NCI-H510A (cell line): ENCODE data around the gene BCL2L1.
"Not testable (repeated sequence)": the region's sequence is repeated elsewhere in the genome, so short reads cannot be mapped to it uniquely, and the experiment has no call there.

Experiments
- DNase-seq: peaks from one replicate; lab custom pipeline; 2025; lab: John Stamatoyannopoulos, UW

Gene BCL2L1

DNA sequence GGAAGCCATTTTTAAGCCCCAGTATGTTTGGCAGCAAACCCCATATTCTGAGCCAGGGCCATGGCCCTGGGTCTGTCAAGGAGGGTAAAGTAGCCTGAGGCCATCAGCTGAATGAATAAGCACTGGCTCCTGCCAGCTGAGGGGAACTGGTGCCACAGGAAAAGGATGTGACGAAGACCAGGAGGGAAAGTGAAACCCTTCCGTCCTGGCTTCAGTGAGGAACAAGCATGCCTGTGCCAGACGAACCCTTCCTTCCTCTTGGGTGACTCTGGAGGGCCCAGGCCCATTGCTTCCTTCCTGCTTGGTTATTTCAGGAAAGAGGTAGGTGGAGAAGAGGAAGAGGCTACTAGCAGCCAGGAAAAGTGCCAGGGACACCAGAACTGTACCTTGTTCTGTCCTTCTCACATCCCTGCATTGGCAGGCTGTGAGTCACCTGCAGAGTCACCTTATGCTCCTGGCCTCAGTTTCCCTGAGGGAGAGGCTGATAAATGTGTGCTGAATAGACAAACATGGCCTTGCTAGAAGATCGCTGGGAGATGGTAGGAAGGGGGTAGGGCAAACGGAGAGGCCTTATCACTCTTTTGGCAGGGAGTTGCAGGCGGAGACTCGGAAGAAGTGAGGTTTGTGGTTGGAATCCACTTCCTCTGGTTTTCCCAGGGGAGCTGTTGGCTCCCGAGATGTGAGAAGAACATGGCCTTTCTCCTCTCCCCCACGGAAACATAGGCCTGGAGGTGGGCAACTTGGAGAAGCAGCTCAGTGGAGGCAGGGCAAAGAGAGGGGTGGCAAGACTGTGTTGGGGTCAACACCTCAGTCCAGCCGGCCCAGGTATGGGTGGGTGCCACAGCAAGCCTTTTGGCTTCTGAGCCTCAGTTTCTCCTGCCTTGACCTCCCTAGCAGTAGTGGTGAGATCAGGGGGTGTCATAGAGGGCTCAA, 47.5 kb downstream of the BCL2L1 start:
- DNase-seq: no peak

DNA sequence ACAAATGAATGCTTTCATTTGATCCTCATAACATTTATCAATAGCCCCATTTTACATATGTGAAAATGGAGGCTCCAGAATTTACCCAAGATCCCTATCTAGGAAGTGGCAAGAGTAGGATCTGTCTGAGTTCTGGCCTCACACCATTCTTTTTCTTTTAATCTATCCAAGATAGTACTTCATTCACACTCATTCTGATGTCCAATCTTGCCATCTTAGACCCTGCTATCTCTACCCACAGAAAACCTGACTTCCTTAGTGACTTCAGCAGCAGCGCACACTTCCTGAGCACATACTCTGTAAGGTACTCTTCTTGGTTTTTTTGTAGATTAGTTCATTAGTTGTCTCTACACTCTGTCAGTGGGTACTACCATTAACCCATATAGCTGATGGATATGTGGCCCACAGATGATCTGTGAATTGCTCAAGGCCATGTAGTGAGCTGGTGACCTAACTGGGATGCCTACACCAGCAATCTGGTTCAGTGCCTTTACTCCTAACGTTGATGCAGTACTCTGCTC, 48.7 kb downstream of the BCL2L1 start:
- no peak for DNase-seq

DNA sequence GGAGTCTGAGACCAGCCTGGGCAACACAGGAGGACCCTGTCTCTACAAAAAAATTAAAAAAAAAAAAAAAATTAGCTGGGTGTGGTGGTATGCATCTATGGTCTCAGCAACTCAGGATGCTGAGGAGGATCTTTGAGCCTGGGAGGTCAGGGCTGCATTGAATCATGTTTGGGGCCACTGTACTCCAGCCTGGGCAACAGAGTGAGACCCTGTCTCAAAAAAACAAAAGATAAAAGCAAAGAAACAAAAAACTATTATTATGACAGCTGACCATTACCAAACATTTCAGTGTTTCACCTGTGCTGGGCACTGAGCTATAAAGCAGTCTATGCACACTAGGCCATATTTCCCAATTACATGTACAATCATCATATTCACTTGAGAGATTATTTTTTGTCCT, 49.2 kb downstream of the BCL2L1 start:
- DNase-seq: no peak

DNA sequence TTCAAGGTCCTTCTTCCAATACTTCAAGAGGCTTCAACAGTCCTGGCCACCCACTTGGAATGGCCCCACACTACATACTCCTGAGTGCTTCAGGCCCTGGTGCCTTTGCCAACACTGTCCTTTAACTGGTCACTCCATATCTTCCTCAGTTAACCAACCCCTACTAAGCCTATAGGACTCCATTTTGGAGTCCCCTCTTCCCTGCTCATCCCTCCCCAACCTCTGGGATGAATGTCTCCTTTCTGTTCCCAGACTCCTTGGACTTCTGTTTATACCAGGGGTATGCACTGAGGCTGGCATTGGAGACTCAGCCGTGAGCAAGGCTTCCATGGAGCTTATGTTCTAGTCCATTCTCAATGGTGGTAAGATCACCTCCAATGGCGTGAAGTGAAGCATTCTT, 51.3 kb downstream of the BCL2L1 start:
- no peak for DNase-seq

DNA sequence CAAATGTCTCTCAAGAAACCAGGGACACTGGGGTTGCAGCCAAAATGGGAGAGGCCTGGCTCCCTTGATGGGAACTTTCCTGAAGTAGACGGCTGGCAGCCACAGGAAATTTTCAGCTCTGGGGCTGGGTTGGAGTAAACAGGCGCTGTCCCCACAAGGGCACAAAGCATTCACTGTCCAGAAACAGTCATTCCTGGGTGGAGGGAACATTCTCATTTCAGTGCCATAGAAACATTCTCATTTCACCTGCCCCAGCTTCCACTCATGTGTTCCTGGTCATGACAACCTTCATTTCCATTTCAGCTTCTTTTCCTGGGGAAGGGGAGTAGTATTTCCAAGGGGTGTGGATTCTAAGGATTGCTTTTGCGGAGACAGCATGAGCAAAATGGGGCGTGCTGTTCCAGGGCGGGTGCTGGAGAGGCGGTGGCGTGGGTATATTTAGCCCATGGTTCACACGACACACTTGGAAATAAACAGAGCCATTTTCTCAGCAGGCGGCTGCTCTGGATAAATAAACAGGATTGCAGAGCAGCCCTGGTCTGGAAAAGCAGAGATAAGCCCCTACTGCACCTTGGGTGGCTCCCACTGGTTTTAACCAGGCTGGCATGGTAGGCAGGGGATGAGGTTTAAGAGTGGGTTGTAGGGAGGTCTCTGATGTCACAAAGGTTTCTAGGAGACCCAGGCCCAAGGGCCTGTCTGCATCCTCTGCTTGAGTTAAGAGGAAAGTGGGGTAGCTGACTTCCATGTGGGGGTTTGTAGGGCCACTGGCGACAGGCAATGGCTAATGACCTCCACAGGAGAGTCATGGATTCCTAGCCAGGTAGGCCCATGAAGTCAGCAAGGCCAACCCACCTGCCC, 52.1 kb downstream of the BCL2L1 start:
- DNase-seq: peak; percentile 32

DNA sequence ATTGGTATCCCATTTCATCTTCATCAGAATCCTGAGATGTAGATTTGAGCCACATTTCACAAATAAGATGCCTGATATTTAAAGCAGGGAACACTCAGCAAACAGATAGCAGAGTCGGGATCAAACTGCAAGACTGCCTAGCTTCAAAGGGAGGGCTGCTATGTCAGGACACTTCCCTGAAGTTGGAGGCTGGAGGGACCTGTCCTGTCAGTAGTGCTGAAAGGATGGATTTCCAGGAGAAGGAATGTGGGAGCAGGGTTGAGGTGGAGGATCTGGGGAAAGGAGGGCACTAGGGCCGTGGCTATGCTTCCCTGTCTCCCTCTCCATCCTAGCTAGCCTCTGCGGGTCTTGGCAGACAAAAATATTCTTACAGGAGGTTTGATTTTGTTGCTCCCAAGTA, 52.8 kb downstream of the BCL2L1 start:
- DNase-seq: no peak

DNA sequence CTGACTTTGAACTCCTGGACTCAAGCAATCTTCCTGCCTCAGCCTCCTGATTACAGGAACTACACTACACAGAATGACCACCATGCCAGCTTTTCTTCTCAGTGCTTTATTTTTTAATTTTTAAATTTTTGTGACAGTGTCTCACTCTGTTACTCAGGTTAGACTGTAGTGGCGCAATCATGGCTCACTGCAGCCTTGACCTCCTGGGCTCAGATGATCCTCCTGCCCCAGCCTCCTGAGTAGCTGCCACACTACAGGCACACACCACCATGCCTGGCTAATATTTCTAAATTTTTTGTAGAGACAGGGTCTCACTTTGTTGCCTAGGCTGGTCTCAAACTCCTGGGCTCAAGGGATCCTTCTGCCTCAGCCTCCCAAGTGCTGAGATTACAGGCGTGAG, 53.7 kb downstream of the BCL2L1 start:
- DNase-seq: not testable (repeated sequence)

DNA sequence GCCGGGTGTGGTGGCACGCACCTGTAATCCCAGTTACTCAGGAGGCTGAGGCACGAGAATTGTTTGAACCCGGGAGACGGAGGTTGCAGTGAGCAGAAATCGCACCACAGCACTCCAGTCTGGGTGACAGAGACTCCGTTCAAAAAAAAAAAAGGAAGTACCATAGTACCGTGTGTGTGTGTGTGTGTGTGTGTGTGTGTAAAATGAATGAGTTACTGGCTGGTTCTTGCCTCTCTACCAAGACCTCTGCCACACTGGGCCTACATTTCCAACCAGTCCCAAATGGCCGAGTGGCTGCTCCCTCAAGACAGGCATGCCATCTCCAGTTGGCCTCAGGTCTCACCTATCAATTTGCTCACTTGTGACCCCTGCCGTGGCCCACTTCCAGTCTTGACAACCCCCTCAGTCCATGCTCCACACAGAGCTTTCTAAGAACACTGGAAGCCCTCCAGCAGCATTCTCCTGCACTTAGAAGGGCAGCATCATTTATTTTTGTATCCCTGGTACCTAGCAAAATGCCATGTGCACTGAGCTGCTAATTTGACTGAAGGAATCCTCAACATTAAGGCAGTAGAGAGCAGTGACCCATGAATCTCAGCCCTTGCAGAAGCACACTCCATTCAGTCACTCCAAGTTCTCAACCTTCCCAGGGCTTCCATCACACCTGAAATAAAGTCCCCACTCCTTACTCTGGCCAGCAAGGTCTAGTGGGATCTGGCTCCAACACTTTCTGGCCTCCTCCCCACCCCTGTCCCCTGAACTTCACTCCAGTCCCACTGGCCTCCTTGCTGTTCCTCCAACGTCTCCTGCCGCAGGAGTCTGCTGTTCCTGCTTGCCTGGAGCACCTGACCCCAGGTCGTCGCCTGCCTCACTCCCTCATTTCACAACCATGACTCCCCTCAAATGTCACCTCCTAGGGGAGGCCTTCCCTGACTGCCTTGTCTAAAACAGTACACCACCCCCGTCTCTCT, 55.1 kb downstream of the BCL2L1 start:
- DNase-seq: no peak

DNA sequence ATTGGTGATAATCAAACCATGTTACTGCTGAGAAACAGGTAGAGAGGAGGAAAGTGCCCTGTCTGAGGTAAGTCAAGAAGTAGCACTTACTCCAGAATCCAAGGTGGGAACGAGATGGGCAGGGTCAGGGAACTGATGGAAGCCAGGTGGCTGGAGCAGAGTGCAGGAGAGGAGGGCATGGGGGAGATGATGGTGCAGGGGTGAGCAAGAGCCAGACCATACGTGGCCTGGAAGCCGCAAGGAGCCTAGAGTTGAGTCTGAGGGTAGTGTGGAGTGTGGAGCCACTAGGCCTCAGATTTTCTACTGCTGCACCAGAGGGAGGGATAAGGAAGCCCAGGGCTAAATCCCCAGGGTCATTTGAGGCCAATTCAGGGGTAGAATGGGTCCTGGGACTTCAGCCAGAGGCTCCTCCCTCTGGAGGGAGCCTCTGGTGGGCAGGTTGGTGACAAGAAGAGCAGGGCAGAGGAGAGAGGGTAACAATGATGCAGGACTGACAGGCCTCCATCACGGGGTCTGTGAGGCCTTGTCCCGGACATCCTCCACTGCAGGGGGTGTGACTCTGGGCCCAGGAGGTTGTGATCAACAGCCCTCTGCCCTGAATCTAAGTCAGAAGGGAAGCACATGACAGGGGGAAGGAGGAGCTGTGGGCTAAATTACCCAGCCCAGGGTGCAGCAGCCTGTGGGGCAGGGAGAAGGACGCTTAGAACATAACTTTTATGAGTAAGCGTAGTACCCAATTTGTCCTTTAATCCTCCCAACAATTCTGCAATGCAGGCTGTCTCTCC, 56.2 kb downstream of the BCL2L1 start:
- DNase-seq: no peak

DNA sequence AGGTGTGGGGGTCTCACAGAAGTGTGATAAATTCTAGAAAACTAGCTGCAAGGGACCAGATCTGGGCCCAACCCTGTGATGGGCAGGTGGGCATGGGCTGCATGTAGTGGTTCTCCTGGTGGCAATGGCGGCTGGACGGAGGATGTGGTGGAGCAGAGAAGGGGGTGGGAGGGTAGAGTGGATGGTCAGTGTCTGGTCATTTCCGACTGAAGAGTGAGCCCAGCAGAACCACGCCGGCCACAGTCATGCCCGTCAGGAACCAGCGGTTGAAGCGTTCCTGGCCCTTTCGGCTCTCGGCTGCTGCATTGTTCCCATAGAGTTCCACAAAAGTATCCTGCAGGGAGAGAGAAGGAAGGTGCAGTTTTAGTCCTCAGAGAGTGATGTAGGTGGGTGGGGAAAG, 56.9 kb downstream of the BCL2L1 start:
- no peak for DNase-seq

DNA sequence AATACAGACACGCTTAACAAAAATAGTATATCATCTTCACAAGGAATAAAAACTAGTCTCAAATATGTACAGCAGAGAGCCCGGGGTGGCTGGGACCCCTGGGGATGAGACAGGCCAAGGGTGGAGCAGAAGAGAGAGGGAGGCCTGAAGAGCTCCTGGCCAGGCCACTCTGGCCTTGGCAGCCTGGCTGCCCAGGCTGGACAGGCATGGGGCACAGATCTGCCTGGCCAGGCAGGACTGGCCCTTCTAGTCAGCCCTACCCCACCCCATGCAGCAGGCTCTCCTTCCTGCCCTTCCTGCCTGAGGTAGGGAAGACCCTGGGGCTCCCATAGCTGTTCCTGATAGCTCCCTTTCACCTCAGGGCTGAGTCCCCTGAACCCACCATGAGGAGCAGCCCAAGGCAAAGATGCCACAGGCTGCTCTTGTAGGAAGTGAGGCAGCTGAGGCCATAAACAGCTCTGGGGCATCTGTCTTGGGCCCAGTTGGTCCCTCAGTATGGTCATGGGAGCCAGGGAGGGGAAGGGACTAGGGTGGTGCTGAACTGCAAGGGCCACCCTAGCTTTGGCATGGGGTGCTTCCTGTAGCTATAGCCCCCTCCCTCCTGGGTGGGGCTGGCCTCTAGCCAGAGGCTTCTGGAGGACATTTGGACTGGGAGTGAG, 57.8 kb downstream of the BCL2L1 start:
- DNase-seq: no peak

DNA sequence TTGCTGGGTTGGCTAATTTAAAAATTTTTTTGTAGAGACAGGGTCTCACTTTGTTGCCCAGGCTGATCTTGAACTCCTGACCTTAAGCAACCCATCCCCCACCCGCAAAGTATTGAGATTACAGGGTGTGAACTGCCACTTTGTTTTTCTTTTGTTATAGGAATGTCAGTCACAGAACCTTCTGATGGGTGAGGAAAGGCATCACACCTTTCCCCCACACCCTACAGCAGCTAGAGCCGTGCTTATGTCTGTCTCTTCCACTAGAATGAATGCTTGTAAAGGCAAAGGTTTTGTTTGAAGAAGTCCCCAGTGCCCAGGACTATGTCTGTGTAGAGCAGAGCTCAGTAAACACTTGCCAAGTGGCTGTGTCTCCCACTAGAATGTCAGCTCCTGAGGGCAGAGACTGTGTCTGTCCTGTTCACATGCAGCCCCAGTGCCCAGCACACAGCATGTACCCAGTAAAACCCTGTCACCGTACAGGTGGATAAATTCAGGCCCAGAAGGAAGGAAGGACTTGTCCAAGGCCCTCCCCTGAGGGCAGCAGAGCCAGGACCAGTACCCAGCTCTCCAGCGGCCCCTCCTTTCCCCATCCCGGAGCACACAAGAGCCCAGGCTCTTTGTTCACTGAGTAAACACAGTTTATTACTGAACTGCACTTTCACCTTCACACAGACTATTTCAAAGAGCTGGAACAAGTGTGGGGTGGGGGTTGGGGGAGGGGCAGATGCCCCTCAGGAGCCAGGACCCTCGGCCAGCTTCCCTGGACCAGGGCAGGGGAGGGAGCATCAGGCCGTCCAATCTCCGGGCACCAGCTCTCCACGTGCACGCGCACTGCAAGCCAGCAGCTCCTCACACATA, 58.6 kb downstream of the BCL2L1 start:
- peak; percentile 71 for DNase-seq

DNA sequence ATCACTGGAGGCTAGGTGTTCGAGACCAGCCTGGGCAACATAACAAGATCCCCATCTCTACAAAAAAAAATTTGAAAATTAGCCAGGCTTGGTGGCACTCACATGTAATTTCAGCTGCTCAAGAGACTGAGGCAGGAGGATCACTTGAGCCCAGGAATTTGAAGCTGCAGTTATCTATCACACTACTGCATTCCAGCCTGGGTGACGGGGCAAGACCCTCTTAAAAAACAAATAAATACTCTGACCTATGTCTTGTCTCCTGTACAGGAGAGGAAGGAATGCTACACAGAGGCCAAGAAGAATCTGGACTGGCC, 59.2 kb downstream of the BCL2L1 start:
- no peak for DNase-seq

DNA sequence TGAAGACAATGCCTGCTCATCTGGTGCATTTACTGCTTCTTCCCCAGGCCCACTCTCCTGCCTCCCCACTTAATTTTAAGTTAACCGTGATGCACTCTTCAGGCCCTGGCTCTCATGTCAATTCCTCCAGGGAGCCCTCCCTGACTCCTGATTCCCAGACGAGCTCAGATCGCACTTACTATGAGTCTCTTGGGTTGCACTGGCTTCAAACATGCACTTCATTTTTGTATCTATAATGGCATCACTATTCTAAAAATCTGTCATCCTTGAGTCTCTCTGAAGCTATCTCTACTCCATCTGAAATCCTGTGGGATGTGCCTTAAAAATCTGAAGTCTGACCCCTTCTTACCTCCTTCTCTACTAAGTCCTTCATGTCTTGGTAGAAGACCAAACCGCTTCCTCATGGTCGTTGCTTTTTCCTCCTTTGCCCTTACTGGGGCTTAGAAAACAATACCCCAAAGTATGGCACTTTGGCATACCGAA, 60.3 kb downstream of the BCL2L1 start:
- DNase-seq: no peak

DNA sequence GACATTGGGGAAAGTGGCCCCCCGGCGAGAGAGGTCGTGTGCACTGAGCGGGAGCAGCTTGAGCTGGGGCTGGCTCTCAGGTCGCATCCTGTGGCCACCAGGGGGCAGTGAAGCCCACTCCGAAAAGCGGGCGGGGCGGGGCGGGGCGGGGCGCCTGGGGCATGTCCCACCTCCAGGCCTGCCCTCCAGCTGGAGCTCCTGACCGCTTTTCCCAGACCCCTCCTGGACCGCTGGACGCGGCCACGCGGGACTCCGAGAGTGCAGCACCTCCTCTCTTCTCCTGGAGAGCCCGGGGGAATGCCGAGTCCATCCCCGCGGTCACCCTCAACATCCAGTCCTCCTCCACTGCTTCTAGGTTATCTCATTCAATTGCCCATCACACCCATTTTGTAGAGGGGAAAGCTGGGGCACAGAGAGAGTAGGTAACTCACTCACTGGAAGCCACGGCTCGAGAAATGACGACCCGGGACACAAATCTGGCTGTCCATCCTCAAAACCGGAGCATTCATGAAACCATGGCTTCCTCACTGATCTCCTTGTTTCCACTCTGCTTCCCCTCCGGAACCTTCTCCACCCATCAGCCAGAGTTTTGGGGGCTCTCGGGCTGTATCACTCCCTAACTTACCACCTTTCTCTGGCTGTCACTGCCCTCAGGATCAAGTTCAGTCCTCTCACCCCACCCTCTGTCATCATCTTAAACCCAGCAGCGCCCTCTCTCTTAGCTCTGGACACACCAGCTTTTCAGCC, 60.9 kb downstream of the BCL2L1 start:
- DNase-seq: peak; percentile 77

DNA sequence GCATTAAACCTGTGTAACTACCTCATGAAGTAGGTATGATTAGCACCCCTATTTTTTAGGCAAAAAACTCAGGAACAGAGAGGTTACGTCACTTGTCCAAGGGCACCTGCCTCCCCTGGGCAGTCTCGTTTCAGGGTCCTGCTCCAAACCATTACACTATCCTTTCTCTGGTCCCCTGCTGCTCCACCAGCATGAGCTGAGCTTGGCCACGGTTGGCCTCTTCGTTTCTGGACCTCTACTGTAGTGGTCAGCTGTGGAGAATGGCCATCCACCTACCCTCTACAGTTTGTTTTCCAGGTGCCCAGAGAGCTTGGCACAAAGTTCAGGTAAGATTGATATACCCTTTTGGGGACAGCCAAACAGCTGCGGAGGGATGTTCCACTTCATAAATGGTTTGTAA, 68.1 kb downstream of the BCL2L1 start:
- no peak for DNase-seq

DNA sequence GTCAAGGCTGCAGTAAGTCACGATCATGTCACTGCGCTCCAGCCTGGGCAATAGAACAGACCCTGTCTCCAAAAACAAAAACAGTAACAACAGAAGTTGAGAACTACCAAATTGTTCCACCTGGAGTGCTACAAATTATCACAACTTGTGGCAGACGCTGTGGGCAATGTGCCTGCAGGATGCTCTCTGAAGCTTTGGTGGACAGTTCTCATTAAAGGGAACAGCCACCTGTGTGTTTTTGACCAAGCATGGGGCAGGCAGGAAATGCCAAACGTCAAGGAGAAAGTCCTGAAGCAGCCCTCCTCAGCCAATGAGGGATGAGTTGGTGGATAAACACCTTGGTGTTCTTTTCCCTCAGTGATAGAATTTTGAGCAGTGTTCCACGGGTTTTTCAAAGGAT, 69.1 kb downstream of the BCL2L1 start:
- no peak for DNase-seq

DNA sequence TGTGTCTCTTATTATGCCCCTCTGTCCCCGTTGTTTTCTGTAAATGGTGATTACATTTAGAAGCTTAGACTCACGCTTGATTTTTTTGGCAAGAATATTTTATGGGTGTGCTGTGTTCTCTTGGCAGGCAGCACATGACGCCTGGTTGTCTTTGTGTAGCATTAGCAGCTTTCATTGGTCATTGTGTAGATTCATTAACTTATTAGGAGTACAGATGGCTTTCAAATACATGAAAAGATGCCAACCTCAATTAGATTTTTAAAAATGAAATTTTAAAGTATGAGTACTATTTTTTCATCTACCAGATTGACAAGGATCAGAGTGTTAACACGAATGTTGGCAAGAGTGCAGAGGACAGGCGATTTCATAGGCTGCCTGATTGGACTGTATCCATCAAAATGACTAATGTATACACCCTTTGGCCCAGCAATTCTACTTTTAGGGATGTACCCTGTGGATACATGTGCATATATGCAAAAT, 69.7 kb downstream of the BCL2L1 start:
- no peak for DNase-seq
